ENCODE results near the gene ZNF248. TPM values are rescaled to one million over a fixed set of nuclear protein-coding genes. Genes with fewer than 3 reads are reported as not detected.

Gene ZNF248
- total and polyA plus RNA-seq, 9 of the 15 experiments (the other 6 are each of a cell fraction or from before 2014, with no cell fraction given) = 4.5 to 16.5 (median 10.2) TPM

GRCh38 chr10:37856881-37857286 lies 526 bp downstream of the ZNF248 start (continued):
- TF ChIP-seq RBM14 (IDR thresholded peaks at IDR 0.05; ENCODE audit: borderline replicate concordance, insufficient read depth, low read depth, low read length) (no peak), ZKSCAN1 (IDR thresholded peaks at IDR 0.05; ENCODE audit: low read depth, low read length) (no peak), E2F5 (CRISPR knock-in tag; IDR thresholded peaks at IDR 0.05) (no peak), BRF1 (IDR thresholded peaks at IDR 0.05; ENCODE audit: borderline replicate concordance, extremely low read depth, insufficient read length) (no peak), TCF7L2 (IDR thresholded peaks at IDR 0.05; ENCODE audit: low read depth, low read length) (no peak), ZNF655 (CRISPR knock-in tag; IDR thresholded peaks at IDR 0.05) (no peak), ZNF398 (CRISPR knock-in tag; IDR thresholded peaks at IDR 0.05) (no peak), CUX1 (CRISPR knock-in tag; IDR thresholded peaks at IDR 0.05) (no peak), ZBTB7A (IDR thresholded peaks at IDR 0.05; ENCODE audit: borderline replicate concordance, control insufficient read depth, low read depth, low read length) (no peak), GABPB2 (CRISPR knock-in tag; conservative IDR thresholded peaks at IDR 0.05) (no peak), ZNF589 (CRISPR knock-in tag; IDR thresholded peaks at IDR 0.05; ENCODE audit: low read depth) (no peak), NCOA4 (IDR thresholded peaks at IDR 0.05; ENCODE audit: partially characterized antibody) (no peak), ZNF511 (CRISPR knock-in tag; IDR thresholded peaks at IDR 0.05) (no peak), SMAD4 (CRISPR knock-in tag; conservative IDR thresholded peaks at IDR 0.05) (no peak), POU5F1 (IDR thresholded peaks at IDR 0.05; ENCODE audit: borderline replicate concordance, low read depth, low read length, partially characterized antibody) (no peak), JUND (IDR thresholded peaks at IDR 0.05; ENCODE audit: borderline replicate concordance, low read depth, low read length) (no peak), JUND (tag; IDR thresholded peaks at IDR 0.05; ENCODE audit: borderline replicate concordance, low read depth, low read length) (peak; percentile 5; the same call in 1 of the 3 replicates), ZNF316 (IDR thresholded peaks at IDR 0.05) (no peak)
